HG02973 (cell line): ENCODE results near the gene KLF8.
A peak's percentile ranks its signal among the peaks of the same experiment; 100 is the strongest.
"Not testable (repeated sequence)": the region's sequence is repeated elsewhere in the genome, so short reads cannot be mapped to it uniquely, and the experiment has no call there.

Source experiments
- ATAC-seq: cut with Tn5 transposase; IDR thresholded peaks from one replicate; pipeline ENCODE4 v1.9.1; 2021; ENCODE audit warnings: moderate library complexity; ENCODE audit not compliant: unreplicated experiment

KLF8 gene

DNA sequence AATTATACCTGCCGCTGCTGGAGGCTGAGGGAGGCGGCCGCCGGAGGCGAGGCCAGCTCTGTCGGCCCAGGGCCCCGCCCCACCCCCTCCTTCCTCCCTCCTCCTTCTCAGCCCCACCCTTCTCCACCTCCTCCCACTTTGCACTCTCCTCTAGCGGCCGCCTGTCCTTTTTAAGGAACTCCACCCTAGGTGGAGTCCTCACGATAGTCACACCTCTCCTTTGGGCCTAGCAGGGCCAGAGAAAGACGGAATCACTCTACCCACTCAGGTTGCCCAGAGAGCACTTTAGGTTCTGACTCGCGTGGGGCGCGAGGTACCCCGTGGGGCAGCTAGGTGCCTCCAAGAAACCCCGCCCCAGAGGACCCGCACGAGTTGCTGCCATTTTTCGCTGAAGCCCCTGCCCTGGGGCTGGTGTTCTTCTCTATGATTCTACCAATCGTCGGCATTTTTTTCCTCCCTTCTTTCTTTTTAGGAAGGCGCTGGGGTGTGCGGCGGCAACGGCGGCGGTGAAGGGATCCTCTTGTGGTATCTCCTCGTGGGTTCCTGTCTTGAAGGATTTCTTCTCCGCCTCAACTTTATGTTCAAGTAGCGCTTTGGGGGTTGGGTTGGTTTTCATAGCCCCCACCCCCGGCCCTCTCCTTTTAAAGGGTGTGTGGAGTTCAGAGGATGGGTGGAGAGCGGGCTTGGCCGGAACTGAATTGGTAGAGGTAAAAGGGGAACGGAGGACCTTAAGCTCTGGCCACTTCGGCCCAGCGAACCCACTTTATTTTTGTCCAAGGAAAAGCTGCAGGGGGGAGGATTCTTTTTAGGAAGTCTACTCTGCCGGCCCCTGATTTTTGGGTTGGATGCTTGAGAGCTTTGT is at the start of gene KLF8:
Gene KLF8 (plus strand): TSS at position 136 of the 862 bp plus-strand sequence. CDS start 979 bp downstream, outside the sequence.
- ATAC-seq = peak; percentile 58

DNA sequence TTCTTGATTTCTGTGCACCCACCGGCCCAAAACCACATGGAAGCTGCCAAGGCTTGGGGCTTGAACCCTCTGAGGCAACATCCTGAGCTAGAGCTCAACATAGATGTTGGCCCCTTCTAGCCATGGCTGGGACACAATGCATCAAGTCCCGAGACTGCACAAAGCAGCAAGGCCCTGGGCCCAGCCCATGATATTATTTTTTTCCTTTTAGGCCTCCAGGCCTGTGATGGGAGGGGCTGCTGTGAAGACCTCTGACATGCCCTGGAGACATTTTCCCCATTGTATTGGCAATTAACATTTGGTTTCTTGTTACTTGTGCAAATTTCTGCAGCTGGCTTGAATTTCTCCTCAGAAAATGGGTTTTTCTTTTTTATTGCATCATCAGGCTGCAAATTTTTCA is 25.2 kb upstream of the KLF8 start:
- ATAC-seq = not testable (repeated sequence)

GRCh38 chrX:56211701-56212100 is 20.5 kb upstream of the KLF8 start:
- no peak for ATAC-seq

DNA sequence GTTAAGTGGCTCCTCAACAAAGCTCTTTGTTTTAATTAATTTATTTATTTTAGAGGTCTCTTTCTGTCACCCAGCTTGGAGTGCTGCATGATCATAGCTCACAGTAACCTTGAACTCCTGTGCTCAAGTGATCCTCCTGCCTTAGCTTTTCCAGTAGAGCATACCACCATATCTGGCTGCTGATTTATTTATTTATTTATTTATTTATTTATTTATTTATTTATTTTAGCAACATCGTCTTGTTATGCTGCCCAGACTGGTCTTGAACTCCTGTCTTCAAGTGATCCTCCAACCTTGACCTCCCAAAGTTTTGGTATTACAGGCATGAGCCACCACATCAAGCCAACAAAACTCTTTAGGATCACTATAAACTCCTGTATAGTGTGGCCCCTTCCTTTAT is 15.8 kb upstream of the KLF8 start:
- ATAC-seq = no peak

DNA sequence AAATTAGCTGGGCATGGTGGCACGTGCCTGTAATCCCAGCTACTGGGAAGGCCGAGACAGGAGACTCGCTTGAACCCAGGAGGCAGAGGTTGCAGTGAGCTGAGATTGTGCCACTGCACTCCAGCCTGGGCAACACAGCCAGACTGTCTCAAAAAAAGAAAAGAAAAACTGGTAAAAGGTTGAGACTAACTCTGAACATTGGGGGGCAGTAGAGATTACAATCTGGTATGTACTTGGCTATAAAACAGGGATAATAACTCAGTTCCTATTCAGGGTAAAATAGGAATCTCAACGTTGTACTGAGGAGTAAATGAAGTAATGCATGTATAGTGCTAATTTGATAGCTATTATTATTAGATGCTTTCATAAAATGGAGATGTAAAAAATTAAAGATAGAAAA is 12.5 kb upstream of the KLF8 start:
- ATAC-seq = no peak

DNA sequence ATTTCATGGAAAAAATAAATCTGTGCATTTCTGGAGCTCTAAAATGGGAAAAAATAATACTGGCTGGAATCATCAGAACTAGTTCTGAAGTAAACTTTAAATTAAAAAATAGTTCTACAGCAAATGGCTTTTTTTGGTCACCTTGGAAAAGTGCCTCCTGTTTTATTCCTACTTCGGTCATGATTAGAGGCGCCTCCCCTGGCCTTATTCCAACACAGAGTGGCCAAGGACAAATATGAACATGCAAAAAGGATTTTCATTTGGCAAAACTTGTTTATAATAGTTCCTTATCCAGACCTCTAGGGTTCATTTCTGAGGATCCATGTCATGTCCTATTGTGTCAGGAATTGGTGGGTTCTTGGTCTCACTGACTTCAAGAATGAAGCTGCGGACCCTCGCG is 11.1 kb upstream of the KLF8 start:
- no peak for ATAC-seq

GRCh38 chrX:56222473-56223000 is 9.6 kb upstream of the KLF8 start:
- no peak for ATAC-seq

DNA sequence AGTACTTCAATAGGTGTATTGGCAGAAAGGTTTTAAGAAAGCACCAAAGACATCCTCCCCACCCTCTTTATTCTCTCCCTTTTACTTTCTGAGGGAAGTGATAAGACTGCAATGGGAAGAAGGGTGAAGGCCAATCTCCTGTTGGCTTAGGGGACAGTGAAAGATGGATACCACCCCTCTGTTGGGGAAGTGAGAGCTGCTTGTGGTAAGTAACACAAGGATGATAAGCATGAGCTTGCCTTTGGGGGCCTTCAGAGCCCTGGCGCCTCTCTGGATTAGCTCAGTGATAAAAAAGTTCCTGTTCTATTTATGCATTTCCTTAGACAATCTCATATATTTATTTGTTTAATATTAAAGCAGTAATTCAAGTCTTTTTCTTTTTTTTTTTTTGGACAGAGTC is 5.2 kb upstream of the KLF8 start:
- ATAC-seq = no peak

- ATAC-seq = no peak
These were observed 3.2 kb upstream of the KLF8 start for GRCh38 chrX:56228914-56229313.

DNA sequence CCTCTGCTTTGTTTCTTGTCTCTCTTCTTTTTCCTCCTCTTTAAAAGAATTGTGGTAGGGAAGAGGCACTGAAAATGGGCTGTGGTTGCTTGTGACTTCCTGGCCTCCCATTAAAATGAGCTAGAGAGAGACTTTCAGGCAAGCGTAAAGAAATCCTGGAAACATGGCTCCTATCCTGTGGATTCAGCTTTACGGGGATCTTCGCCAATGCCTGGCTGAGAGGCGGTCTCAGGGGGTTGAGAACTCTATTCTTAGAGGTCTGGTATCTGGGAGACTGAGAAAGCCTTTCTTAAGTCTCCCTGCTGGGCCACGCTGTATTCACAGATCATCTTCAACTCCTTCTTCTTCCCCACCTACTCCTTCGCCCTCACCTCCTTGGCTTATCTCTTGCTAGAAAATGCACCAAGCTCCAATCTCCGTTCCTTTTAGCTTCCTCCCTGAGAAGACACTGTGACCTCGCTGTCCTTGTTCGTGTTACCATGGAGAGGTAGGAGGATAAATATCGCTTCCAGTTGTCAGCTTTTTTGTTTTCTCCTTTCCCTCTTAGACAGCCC is 542 bp upstream of the KLF8 start:
- no peak for ATAC-seq

- no peak for ATAC-seq
These were observed 944 bp downstream of the KLF8 start for GRCh38 chrX:56233100-56233499.

DNA sequence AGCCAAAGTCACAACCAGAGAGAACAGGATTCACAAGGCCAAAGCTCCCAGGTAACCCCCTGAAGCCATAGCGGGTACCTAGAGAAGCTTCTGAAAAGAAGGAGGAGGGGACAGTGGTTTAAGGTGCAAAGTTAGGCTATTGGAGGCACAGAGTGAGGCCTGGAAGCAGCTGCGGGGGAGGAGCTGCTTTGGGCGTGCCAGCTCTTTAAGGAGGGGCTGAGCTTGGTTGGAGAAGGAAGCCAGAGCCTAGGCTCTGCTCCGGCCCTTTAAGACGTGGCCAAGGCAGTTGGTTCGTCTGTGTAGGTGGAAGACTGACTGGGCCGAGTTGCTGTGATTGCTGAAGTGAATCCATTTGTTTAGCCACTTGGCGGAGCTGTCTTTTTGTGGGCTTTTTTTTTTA is 1.5 kb downstream of the KLF8 start:
- ATAC-seq = peak; percentile 92

DNA sequence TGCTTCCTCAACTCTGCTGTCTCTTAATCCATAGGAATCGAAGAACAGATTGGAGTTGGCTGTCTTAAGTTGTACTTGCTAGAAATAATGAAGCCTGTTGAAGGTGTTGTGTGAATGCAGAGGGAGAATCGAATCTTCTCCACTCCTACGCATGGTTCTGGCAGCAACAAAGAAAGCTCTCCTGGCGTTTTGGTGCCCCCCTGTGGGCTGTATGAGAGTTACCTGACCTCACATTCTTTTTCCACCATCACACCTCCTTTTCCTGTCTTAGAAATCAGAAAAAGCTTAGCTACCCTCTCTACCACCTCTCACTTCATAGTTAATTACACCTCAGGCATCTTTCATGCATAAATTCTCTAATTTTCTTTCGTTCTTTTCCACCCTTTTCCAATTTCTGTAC is 16.3 kb downstream of the KLF8 start:
- peak; percentile 67 for ATAC-seq

GRCh38 chrX:56253832-56254703 is 21.9 kb downstream of the KLF8 start:
- ATAC-seq = no peak

DNA sequence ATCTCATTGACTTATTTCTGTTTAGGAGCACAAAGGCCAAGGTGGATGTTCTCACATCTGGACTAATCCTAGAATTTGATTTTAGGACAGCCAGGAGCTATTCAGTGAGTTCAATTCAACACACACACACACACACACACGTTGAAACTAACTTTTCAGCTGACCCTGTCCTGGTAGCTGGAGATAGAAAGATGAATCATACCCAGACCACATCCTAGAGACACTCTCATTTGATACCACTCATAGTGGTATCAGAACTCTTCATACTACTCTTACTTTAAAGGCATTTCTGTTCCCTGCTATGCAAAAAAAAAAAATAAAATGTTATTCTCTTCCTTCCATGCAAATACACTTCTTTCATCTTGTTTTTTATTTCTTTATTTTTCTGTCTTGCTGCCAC is 36.7 kb downstream of the KLF8 start:
- peak; percentile 98 for ATAC-seq

- no peak for ATAC-seq
These were observed 46.5 kb downstream of the KLF8 start for GRCh38 chrX:56278692-56279091.

DNA sequence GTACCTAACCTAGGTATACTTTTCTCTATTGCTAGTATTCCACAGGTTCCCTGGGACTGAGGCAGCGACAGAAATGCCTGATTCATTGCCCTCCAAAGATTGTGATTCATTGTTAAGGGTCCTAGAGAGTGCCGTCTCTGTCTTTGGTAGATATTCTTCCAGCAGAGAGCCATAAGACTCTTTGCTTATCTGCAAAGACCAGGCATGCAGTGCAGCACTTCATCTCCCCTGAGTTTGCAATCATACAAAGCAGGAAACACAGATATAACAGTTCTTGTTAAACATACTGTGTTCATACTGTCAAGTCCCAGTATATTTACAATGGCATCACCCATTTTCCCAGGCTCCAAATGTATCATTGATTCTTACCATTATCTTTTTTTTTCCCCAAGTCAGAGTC is 47.7 kb downstream of the KLF8 start:
- ATAC-seq = no peak

DNA sequence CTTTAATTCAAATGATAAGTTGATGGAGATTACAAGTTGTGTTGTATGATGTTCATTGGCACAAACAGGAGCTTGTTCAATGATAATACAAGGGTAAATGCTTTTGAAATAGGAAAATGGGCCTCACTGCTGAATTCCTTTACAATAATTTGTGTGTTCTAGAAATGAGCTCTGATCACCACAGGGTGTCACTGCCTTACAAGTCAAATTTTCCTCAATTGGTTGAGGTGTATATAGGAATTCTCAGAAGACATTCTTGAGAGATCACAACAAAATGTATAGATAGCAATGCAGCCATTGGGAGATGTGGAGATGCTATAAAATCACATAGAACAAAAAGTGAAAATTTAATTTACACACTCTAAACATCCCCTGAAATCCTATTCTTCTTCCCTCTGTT is 49.6 kb downstream of the KLF8 start:
- ATAC-seq = no peak

DNA sequence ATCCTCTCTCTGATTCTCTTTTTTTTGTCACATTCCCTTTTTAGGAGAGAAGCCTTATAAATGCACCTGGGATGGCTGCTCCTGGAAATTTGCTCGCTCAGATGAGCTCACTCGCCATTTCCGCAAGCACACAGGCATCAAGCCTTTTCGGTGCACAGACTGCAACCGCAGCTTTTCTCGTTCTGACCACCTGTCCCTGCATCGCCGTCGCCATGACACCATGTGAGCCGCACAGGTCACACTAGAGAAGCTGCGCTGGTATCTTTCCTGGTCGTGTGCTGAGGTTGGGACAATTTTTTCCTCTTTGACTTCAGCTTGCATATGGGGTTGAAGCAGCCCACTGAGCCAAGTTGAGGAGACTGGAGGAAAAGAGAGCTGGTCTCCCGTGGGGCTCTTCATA is 52.1 kb downstream of the KLF8 start:
- no peak for ATAC-seq

GRCh38 chrX:56288608-56289007 is 56.5 kb downstream of the KLF8 start:
- ATAC-seq = no peak

DNA sequence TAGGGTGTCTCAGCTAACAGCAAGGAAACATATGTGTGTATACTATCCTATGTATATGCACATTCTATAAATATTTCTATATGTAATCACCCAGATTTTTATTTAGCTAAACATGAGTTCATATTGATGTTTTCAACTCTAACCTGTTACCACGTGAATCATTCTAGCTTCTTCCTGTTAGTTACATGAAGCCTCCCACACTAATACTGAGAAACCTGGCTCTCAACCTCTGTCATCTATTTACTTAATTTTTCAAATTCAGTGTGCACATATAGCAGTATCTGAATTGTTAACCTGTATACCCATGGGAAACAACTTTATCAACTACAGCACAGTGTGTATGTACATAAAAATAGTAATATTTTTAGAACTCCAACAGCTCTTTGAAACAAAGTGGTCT is 57.3 kb downstream of the KLF8 start:
- ATAC-seq = no peak
